Measurements from ENCODE around the gene MKS1.

Gene MKS1

DNA sequence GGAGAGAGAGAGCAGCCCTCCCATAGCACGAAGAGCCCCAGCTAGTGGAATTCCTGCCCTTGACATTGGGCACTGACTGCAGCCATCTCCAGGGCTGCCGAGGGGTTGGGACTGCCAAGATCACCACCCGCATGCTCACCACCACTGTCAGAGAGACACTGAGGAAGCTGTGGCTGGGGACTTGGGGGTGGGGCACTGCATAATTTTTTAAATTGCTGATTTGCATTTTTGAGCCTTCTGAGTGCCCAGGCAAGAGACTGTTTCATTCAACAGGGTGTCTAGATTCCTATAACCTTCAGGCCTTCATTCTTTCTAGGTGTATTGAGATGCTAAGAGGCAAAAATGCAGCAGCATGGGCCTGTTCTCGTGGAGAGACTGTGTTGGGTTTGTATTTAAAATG lies 35.5 kb downstream of the MKS1 start:
- in situ Hi-C loops (cut with MboI; ENCODE audit: low pct_unique_long_range_greater_than_20kb, low sequenced_read_pairs), result no loop called here
- DNase-seq, result no peak

DNA sequence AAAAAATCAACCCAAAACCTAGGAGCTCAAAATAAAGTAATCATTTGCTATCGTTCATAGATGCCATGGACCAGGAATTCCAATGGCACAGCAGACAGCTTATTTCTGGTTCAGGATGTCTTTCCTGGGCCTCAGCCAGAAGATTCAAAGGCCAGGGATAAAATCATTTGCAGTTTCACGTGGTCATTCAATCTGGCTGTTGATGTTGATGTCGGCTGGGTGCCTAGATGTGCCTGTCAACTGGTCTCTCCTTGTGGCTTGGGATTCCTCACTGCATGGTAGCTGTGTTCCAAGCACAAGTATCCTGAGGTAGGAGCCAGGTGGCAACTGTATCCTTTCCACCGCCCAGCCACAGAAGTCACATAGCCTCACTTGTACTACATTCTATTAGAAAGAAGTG lies 37.3 kb downstream of the MKS1 start:
- in situ Hi-C loops (cut with MboI; ENCODE audit: low pct_unique_long_range_greater_than_20kb, low sequenced_read_pairs), result no loop called here
- no peak for DNase-seq

DNA sequence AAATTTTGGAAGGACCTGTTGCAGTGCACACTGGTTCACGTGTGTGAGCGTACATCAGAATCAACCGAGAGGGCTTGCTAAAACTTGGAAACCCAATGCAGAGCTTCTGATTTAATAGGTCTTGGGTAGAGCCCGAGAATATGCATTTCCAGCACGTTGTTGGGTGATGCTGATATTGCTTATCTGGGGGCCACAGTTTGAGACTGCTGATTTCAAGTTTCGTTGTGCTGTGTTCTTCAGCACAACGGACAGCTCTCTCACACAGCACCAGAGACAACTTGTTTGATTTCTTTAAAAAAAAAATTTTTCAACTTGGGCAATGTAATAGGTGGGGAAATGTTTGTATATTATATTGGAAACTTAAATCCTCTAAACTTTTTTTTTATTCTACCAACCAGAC lies 42.9 kb downstream of the MKS1 start:
- DNase-seq, result no peak
- in situ Hi-C loops (cut with MboI; ENCODE audit: low pct_unique_long_range_greater_than_20kb, low sequenced_read_pairs), result no loop called here

DNA sequence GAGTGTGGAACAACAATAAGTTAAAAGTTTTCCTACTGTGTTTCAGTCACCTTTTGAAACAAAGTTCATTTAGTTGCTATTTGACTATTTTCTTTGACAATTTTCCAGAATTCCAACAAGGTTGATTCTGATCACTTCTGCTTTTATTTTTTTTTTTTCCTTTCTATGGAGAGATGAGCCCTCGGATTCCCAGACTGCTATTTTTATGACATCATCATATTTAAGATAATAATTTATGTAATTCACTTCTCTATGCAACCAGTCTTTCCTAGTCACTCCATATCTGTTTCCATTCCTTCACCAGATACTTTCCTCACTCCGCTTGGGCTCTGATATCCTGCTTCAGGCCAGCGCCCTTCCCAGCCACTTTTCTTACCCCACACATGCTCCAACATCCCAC lies 44.2 kb downstream of the MKS1 start:
- no peak for DNase-seq
- in situ Hi-C loops (cut with MboI; ENCODE audit: low pct_unique_long_range_greater_than_20kb, low sequenced_read_pairs), result no loop called here

DNA sequence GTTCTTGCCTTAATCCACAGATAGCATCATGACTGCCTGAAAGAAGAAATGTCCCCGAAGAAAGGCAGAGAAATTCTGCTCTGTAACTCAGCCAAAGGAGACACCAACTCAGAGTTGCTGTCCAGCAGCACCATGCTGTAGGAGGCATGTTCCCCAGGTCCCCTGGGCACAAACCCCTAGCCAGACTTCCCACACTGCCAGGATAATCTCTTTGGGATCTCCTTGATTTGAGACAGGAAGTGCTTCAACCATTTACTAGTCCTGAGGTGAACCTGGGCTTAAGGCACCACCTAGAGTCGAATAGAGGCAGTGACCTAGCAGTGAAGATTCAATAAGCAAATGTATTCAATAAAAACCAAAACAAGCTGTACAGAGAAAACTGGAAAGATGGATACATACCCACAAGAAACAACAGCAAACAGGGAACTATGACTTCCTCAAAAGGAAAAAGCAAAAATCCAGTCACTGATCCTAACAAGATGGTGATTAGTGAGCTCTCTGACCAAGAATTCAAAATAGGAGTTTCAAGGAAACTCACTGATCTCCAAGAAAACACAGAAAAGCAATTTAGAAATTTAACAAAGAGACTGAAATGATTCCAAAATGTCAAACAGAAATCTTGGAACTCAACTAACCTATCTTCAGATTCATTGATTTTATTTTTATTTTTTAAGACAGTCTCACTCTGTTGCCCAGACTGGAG lies 46.5 kb downstream of the MKS1 start:
- peak; percentile 66 for DNase-seq
- in situ Hi-C loops (cut with MboI; ENCODE audit: low pct_unique_long_range_greater_than_20kb, low sequenced_read_pairs), result no loop called here

DNA sequence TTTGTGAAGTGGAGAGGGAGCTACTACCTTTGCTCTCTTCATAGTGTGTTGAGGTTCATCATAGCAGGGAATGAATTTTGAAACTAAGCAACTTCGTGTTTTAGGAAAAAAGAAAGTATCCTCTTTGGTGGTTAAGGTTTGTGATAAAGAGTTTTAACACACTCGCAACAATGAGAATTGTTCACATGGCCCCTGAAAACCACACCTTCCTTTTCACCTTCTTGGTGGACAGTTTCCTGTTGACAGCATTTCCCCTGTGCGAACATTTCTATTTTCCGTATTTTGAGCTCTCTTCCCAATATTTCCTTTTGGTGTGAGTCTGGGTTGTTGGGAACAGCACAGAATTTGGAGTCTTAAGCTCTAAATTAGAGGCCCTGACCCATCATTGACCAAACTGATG lies 48.4 kb downstream of the MKS1 start:
- no peak for DNase-seq
- in situ Hi-C loops (cut with MboI; ENCODE audit: low pct_unique_long_range_greater_than_20kb, low sequenced_read_pairs), result no loop called here

DNA sequence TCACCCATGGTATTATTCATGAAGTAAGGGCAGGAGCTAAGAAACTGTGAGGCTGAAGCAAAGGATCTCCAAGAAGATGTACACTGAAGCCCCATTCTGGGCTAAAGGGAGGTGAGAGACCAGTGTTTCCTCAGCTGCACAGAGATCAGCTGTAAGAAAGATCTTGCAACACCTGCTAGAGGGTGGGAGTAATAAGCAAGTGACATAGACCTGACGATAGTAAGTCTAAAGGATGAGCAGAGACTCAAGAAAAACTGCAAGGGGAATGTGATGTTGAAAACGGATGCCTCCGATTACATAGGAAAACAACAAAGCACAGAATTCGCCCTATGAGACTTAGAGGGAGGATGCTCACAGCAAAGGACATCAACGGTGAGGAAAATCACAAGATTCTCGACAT lies 52.4 kb downstream of the MKS1 start, which contains the start of gene OR4D2:
OR4D2 (plus strand) TSS at position 301 of the 400 bp plus-strand sequence. CDS start 2,674 bp downstream, outside the sequence.
- in situ Hi-C loops (cut with MboI; ENCODE audit: low pct_unique_long_range_greater_than_20kb, low sequenced_read_pairs), result no loop called here
- DNase-seq, result no peak

DNA sequence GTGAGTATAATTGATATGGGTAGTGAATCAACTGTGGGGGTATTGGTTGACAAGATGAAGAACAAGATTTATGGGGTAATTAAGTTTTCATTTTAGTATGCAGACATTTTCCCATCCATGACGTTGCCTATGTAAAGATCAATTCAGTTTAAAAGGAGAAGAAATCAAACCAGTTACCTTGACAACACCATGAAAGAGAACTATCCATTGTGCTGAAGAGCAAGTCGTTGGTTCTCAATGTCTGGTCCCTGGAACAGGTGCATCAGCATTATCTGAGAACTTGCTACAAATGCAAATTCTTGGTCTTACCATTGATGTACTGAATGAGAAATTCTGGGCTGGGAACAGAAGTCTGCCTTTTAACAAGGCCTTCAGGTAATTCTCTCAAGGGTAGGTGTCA lies 53.1 kb downstream of the MKS1 start:
- in situ Hi-C loops (cut with MboI; ENCODE audit: low pct_unique_long_range_greater_than_20kb, low sequenced_read_pairs), result no loop called here
- no peak for DNase-seq

DNA sequence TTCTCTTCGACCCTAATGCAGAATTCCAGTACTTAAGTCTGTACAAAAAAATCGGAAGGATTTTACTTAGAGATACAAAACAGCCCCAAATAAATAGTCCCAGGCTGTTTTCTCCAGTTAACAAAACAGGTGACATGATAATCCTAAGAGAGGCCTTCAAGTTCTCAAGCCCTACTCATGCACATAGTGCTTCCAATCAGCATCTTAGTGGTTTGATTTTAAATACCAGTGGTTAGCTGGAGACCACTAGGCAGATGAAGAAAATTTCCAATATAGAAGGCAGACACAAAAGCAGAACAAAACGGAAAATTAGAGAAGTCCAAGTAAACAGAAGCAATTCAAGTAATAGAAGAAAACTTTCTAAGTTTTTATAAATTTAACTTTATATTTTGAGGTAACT lies 57.5 kb downstream of the MKS1 start:
- peak; percentile 39 for DNase-seq
- in situ Hi-C loops (cut with MboI; ENCODE audit: low pct_unique_long_range_greater_than_20kb, low sequenced_read_pairs), result no loop called here

DNA sequence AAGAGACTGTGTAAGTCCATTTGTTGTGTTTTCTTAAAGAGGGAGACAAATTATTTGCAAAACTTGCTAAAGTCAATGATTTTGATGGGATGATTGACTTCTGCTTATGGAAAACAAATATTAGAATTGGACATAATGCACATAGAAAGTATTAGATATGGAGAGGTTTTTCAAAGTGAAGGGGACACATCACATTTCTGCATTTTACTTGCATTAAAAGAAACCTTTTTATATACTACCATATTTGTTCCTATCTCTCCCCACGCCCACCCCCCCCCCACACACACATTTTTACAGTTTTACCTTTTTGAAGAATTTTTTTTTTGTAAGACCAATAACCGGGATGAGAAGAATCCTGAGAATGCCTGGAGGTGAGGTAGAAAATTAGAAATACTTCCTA lies 60.9 kb downstream of the MKS1 start:
- in situ Hi-C loops (cut with MboI; ENCODE audit: low pct_unique_long_range_greater_than_20kb, low sequenced_read_pairs), result no loop called here
- no peak for DNase-seq

DNA sequence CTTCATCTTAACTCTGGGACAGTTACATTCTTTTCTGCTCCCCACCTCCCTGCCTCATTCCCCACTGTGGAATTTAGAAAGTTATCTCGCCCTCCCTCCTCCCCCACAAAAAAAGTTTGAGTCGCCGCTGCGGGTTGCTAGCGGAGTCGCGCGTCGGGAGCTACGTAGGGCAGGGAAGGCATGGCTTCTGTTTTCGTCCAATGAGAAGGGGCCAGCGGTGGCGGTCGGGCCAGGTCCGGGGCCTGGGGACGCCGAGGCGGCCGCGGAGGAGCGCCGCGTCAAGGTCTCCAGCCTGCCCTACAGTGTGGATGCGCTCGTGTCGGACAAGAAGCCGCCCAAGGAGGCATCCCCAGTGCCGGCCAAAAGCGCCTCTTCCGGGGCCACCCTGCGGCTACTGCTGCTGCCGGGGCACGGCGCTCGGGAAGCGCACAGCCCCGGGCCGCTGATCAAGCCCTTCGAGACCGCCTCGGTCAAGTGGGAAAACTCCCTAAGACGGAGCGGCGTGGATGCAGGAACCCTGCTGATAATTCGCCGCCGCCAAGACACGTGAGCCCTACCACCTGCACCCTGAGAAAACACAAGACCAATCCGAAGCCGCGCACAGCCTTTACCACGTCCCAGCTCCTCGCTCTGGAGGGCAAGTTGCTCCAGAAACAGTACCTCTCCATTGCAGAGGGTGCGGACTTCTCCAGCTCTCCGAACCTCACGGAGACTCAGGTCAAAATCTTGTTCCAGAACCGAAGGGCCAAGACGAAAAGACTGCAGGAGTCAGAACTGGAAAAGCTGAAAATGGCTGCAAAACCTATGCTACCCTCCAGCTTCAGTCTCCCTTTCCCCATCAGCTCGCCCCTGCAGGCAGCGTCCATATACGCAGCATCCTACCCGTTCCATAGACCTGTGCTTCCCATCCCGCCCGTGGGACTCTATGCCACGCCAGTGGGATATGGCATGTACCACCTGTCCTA lies 61.9 kb downstream of the MKS1 start:
- DNase-seq, result peak; percentile 9
- in situ Hi-C loops (cut with MboI; ENCODE audit: low pct_unique_long_range_greater_than_20kb, low sequenced_read_pairs), result no loop called here
